Measurements from ENCODE around the gene IGFN1. TPM values are rescaled to one million over a fixed set of nuclear protein-coding genes. Genes with fewer than 3 reads are reported as not detected.

Gene IGFN1
- total RNA-seq = under 0.01 TPM in 2 replicates

- TF ChIP-seq, protein P1, sequence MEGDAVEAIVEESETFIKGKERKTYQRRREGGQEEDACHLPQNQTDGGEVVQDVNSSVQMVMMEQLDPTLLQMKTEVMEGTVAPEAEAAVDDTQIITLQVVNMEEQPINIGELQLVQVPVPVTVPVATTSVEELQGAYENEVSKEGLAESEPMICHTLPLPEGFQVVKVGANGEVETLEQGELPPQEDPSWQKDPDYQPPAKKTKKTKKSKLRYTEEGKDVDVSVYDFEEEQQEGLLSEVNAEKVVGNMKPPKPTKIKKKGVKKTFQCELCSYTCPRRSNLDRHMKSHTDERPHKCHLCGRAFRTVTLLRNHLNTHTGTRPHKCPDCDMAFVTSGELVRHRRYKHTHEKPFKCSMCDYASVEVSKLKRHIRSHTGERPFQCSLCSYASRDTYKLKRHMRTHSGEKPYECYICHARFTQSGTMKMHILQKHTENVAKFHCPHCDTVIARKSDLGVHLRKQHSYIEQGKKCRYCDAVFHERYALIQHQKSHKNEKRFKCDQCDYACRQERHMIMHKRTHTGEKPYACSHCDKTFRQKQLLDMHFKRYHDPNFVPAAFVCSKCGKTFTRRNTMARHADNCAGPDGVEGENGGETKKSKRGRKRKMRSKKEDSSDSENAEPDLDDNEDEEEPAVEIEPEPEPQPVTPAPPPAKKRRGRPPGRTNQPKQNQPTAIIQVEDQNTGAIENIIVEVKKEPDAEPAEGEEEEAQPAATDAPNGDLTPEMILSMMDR (IDR thresholded peaks at IDR 0.05; ENCODE audit: extremely low read depth, low read depth, low read length) = no peak
These were observed at the start of gene IGFN1 for GRCh38 chr1:201190624-201191051. IGFN1 (plus strand) TSS chr1:201190824; CDS start chr1:201193294, 2,470 bp downstream.

DNA sequence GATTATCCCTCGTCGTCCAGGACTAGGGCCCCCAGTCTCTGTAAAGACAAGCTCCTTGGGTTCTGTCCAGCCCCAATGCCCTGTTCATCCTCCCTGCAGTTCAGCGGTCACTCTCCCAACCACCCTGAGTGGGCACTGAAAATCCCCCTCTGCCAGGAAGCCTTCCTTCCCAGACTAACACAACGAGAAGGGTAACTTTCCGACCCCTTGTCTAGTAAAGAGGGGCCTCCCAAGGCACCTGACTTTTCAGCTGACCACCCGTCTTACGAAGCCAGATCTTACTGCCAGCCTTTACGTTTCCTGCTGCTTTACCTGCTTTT lies 49.7 kb upstream of the IGFN1 start:
- H4K20me1 ChIP-seq (ENCODE audit: insufficient read depth, low read length) = peaks cover 48% of the 10 kb centered on the region
- H3K27me3 ChIP-seq (ENCODE audit: insufficient read depth, low read length) = no peaks in the 10 kb centered on the region
- TF ChIP-seq, protein P1 (IDR thresholded peaks at IDR 0.05; ENCODE audit: extremely low read depth, low read depth, low read length) = no peak
- no peak overlapping the region for H2AFZ ChIP-seq (ENCODE audit: low read length)
- H3K4me3 ChIP-seq (ENCODE audit: insufficient read depth, low read length) = no peak overlapping the region
- DNase-seq (ENCODE audit: insufficient read length, low spot score, missing footprints) = no peak
- H3K4me1 ChIP-seq (ENCODE audit: insufficient read depth, low read length) = peaks cover 20% of the 10 kb centered on the region
- no peaks in the 10 kb centered on the region for H3K9me3 ChIP-seq (ENCODE audit: low read depth, low read length)
- no peak overlapping the region for H3K27ac ChIP-seq (ENCODE audit: low read depth, low read length)
- H3K36me3 ChIP-seq (ENCODE audit: insufficient read depth, low read length) = peaks cover 42% of the 10 kb centered on the region
- no peaks in the 10 kb centered on the region for H3K79me2 ChIP-seq (ENCODE audit: insufficient read depth, low read length)
- H3K4me2 ChIP-seq (ENCODE audit: insufficient read depth, low read length) = no peak overlapping the region

More at GRCh38 chr1:201190624-201191051, at the start of gene IGFN1:
- Histone ChIP-seq H3K4me2 (ENCODE audit: insufficient read depth, low read length) (peak within 1 kb of the TSS; percentile 31), H3K4me1 (ENCODE audit: insufficient read depth, low read length) (peaks cover 19% of the 10 kb centered on the region), H2AFZ (ENCODE audit: low read length) (peak within 1 kb of the TSS; percentile 44), H3K4me3 (ENCODE audit: insufficient read depth, low read length) (no peak within 1 kb of the TSS), H3K36me3 (ENCODE audit: insufficient read depth, low read length) (no peaks in the 10 kb centered on the region), H3K27me3 (ENCODE audit: insufficient read depth, low read length) (no peaks in the 10 kb centered on the region), H4K20me1 (ENCODE audit: insufficient read depth, low read length) (no peaks in the 10 kb centered on the region), H3K27ac (ENCODE audit: low read depth, low read length) (peak within 1 kb of the TSS; percentile 68), H3K9me3 (ENCODE audit: low read depth, low read length) (no peaks in the 10 kb centered on the region), H3K79me2 (ENCODE audit: insufficient read depth, low read length) (no peaks in the 10 kb centered on the region)
- no peak for DNase-seq (ENCODE audit: insufficient read length, low spot score, missing footprints)

GRCh38 chr1:201141418-201141817 lies 49.2 kb upstream of the IGFN1 start:
- DNase-seq (ENCODE audit: insufficient read length, low spot score, missing footprints) = no peak
- Histone ChIP-seq H3K4me2 (ENCODE audit: insufficient read depth, low read length) (no peak overlapping the region), H3K9me3 (ENCODE audit: low read depth, low read length) (no peaks in the 10 kb centered on the region), H3K79me2 (ENCODE audit: insufficient read depth, low read length) (no peaks in the 10 kb centered on the region), H3K27me3 (ENCODE audit: insufficient read depth, low read length) (no peaks in the 10 kb centered on the region), H3K4me1 (ENCODE audit: insufficient read depth, low read length) (peaks cover 20% of the 10 kb centered on the region), H3K27ac (ENCODE audit: low read depth, low read length) (no peak overlapping the region), H4K20me1 (ENCODE audit: insufficient read depth, low read length) (peaks cover 43% of the 10 kb centered on the region), H3K4me3 (ENCODE audit: insufficient read depth, low read length) (no peak overlapping the region), H3K36me3 (ENCODE audit: insufficient read depth, low read length) (peaks cover 44% of the 10 kb centered on the region), H2AFZ (ENCODE audit: low read length) (no peak overlapping the region)
- TF ChIP-seq, protein P1 (IDR thresholded peaks at IDR 0.05; ENCODE audit: extremely low read depth, low read depth, low read length) = no peak

DNA sequence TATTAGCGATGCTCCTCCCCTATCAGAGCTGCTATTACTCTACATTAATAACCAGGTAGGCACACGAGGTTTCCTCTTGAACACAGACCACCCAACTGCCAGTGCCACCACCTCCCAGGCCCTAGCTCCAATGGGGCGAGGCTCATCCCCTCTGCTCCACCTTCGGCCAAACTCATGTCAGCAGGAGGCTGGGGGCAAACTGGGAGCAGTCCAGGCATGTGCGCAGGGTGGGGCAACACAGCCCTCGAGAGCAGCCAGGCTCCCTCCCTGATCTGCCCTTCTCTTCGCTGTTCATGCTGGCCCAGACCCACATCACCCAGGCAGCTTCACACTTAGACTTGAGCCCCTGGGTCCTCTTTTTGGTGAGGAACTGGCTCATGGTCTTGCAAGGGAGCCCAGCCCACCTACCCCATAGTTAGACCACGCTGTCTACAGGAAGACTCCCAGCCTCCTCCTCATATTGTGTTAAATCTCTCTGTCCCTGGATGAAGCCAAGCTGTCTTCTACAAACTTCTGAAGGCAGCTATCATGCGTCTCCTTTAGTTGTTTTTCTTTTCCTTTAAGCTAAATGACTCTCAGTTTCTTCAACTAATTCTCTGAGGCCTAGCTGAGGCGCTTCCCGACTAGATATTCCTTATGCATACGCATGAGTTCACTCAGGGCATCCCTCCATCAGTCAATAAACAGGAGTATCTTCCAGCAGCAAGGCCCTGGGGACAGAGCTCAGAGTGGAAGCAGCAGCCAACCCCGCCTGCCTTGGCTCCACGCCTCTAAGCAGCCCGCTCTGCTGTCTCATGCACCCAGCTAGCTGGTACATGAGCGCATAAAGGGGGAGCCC lies 48.4 kb upstream of the IGFN1 start:
- TF ChIP-seq, protein P1 (IDR thresholded peaks at IDR 0.05; ENCODE audit: extremely low read depth, low read depth, low read length) = no peak
- Histone ChIP-seq H3K9me3 (ENCODE audit: low read depth, low read length) (no peaks in the 10 kb centered on the region), H3K27me3 (ENCODE audit: insufficient read depth, low read length) (no peaks in the 10 kb centered on the region), H3K79me2 (ENCODE audit: insufficient read depth, low read length) (no peaks in the 10 kb centered on the region), H3K36me3 (ENCODE audit: insufficient read depth, low read length) (peaks cover 47% of the 10 kb centered on the region), H3K4me1 (ENCODE audit: insufficient read depth, low read length) (peaks cover 15% of the 10 kb centered on the region), H3K27ac (ENCODE audit: low read depth, low read length) (no peak overlapping the region), H3K4me3 (ENCODE audit: insufficient read depth, low read length) (no peak overlapping the region), H3K4me2 (ENCODE audit: insufficient read depth, low read length) (no peak overlapping the region), H2AFZ (ENCODE audit: low read length) (no peak overlapping the region), H4K20me1 (ENCODE audit: insufficient read depth, low read length) (peaks cover 36% of the 10 kb centered on the region)
- no peak for DNase-seq (ENCODE audit: insufficient read length, low spot score, missing footprints)

Measured in osteoblast (primary cell).